GM15510 (cell line): Measurements from ENCODE around the gene REC8.

Source experiments
- POLR2A ChIP-seq: IDR thresholded peaks from 3 replicates; pipeline ENCODE4 v1.6.1; 2011; ENCODE audit warnings: borderline replicate concordance; ENCODE audit not compliant: insufficient read length; ENCODE audit errors: extremely low read depth

REC8 gene

GRCh38 chr14:24196071-24197055 is 24.5 kb downstream of the REC8 start:
- TF ChIP-seq POLR2A: no peak

DNA sequence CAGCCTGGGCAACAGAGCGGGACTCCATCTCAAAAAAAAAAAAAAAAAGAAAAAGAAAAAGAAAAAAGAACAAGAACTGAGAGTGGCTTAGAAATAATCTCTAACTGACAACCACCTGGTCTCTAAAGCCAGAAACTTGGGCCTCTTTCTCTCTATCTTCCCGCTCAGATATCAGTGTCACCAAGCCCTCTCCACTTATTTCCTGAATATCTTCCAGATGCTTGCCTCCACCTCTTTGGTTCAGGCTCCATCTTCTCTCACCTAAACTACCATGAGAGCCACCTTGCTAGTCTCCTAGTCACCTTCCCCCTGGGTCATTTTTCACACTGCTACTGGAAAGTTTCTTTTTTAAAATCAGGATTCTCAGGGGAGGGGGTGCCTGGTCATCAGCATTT is 25.2 kb downstream of the REC8 start:
- no peak for TF ChIP-seq POLR2A

DNA sequence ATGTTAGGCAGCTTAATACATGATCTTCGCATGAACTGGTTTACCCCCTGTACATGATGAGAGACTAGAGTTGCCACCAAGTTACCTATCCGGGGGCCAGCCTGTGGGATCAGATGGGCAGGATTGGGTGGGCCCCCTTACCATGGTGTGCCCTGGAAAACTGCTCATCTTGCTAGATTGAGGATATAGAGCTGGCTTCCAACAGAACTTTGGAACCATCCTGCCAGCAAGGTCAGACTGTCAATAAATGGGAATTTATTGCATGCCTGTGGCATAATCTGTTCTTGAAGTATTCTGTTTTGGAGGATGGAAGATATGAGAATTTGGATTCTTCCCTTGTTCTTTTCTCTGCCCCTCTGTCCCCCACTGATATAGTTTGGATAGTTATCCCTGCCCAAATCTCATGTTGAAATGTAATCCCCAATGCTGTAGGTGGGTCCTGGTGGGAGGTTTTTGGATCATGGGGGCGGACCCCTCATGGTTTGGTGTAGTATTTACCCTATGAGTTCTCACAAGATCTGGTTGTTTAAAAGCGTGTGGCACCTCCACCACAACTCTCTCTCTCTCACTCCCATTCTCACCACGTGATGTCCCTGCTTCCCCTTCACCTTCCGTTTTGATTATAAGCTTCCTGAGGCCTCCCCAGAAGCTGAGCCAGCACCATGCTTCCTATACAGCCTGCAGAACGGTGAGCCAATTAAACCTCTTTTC is 27.1 kb downstream of the REC8 start:
- no peak for TF ChIP-seq POLR2A

- TF ChIP-seq POLR2A: no peak
Measured at GRCh38 chr14:24204163-24205146, 32.6 kb downstream of the REC8 start.

- no peak for TF ChIP-seq POLR2A
Measured at GRCh38 chr14:24206260-24207103, 34.6 kb downstream of the REC8 start.

DNA sequence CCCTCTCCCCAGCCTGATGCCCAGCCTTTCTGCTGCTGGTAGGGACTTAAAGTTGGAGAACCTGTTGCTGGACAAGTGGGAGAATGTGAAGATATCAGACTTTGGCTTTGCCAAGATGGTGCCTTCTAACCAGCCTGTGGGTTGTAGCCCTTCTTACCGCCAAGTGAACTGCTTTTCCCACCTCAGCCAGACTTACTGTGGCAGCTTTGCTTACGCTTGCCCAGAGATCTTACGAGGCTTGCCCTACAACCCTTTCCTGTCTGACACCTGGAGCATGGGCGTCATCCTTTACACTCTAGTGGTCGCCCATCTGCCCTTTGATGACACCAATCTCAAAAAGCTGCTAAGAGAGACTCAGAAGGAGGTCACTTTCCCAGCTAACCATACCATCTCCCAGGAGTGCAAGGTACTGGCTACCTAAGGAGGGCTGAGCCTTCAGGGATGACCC is 35.2 kb downstream of the REC8 start:
- no peak for TF ChIP-seq POLR2A

DNA sequence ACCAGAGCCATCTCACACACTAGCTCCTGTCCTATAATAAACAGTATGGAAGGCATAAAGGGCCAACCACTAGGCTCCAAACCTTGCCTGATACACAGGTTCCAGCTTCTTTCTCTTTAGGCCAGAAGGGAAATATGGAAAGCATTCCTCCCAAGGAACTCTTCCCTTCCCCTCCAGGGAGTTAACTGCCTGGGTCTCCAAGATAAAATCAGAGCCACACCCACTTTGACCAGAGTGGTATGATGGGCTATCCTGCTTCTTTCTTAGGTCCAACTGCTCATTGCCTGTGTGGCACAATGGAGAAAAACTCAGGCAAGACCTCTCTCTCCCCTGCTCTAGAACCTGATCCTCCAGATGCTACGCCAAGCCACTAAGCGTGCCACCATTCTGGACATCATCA is 35.7 kb downstream of the REC8 start:
- TF ChIP-seq POLR2A: no peak

DNA sequence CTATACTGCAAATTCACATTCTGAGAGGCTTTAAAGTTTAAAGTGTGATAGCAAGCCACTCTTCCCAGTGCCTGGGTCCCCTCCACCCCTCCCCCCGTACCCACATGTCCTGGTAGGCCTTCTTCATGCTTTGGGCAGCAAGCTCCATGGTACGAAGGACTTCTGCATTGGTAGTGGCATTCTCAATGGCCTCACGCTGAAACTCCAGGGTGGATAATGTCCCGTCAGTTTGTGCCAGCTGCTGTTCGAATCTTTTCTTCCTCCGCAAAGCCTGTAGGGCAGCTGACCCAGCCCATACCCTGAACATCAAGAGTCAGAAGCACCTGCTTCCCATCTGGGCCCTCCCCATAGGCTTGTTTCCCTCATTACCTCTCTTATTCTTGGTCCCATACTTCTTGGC is 39.4 kb downstream of the REC8 start:
- no peak for TF ChIP-seq POLR2A

- TF ChIP-seq POLR2A: peak; percentile 92
Measured at GRCh38 chr14:24212924-24213865, 41.3 kb downstream of the REC8 start, which contains the start of gene CHMP4A. CHMP4A (minus strand) TSS chr14:24213488; CDS start chr14:24213439, 49 bp downstream.

DNA sequence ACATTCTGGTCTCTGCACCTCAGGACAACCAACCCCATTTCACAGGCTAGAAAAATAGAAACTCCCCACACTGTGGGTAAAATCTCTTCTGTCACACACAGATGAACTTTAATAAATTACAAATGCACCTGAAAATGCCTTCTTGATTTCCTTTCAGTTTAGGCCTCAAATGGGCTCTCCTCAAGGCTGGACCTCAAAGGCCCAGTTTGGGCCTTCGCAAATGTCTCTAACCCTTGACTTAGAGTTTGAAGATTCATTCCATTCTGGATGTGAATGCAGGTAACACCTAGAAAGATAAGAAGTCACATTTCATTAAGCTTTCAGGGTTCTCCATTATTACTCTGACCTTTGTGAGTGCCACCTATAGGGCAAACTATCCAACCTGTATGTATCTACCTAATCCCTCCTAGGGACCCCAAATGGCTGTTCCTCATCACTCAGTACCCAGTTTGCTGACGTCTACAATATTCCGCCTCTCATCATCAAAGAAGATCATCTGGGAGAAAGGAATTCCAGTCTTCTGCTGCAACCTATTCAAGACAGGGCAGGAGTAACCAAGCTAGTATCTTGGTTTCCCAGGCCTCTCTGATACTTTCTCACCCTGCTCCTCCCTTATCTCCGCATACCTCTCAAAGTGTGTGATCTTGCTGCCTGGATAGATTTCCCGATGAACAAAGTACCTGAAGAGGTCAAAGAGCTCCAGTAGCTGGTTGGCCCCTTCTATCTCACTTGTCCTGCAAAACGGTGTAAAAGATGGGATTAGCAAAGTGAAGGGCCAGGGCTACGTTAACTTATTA is 42.2 kb downstream of the REC8 start:
- no peak for TF ChIP-seq POLR2A

DNA sequence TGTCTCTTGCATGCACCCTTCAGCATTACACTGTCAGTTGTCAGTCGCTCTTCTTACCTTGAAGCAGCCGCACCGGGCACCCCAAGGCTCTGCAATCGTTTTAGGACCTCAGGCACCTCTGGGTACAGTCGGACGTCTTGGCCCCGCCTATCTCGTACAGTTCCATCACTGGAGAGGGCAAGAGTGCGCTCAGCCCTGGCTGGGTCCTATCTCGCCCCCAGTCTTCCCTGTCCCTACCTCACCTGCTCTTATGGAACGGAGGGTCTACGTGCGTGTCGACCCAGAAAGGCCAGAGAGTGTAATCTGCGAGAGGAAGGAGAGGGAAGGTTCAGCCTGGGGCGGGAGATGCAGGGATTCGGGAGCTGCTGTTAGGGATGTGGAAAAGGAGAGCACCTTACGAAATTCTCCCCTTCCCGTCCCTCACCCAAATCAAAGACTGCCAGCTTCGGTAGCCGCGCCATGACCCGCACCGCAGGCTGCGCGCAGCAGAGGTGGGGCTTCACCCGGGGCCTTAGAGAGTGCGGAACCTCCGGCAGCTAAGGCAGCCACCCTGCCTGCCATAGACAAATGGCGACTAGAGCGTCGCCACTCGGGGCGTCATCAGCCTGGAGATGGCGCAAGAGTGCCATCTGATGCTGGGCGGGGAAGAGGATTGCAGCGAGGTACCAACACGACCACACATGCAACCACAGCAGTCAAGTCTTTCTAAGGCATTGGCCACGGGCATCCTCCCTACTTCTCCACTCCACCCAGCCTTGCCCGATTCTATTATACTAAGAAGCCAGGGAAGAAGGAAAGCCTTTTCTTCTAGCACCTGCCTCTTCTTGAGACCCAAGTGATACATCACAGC is 43.8 kb downstream of the REC8 start, which contains the start of gene MDP1:
Gene MDP1, minus strand, starts transcription at position 572 of the 850 bp plus-strand sequence. Its CDS starts 111 bp downstream, at position 461.
- TF ChIP-seq POLR2A: peak; percentile 78
